Activated CD8-positive, alpha-beta memory T cell treated with anti-CD3 and anti-CD28 coated beads for 1 hour (primary cell): Measurements from ENCODE around the gene RAP1B.

Experiments used
- DNase-seq, 2 donors: peaks; one replicate each; pipeline ENCODE4 v3.0.0-alpha.2; 2020; ENCODE audit warnings: low read depth in 1 of 2; ENCODE audit errors: extremely low read depth in 1 of 2

Gene RAP1B

DNA sequence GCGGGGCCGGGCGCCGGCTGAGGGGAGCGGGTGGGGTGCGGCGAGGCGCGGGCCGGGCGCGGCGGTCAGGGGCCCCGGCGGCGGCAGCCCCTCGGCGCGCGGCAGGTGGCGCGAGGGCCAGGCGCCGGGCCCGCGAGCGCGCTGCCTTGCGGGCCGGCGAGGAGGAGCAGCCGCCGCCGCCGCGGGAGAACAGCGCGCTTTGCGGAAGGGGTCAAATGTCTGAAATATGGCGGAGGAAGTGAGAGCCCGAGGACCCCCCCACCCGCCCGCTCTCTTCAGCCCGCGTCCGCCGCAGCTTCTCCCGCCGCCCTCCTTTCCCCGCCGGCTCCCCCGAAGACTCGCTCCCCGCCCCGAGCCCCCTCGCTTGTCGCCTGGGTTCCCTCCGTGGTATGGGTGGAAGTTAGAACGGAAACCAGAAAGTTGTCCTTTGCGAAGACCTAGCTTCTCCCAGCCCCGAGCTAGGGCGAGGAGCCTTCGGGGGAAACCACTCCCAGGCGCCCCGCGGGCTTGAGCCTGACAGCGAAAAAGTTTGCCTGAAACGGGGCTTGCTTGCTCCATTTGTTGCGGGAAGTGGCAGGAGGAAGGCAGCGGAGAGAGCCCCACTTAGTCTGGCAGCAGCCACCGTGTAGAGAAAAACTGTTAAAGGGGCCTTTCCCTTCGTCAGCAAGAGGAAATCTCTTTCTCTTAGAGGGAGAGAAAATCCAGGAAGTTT, 551 bp downstream of the RAP1B start:
- DNase-seq: peak; percentile 20 to 24

DNA sequence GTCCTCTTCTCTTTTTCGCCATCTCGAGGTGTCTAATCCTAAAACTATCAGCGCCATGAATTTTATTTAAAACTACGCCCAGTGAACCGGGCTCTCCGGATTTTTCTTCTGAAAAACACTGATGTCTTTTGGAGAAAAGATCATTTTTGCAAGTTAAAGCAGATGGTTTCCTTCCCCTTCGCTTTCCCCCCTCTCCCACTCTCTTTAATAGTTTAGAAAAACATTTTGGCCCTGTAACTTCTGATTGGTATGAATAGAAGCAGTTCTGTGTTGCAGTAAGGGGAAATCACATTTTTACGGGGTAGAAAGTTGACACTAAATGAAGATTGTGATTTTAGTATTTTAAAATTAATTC, 1.1 kb downstream of the RAP1B start:
- DNase-seq: no peak

GRCh38 chr12:68612202-68612601, 1.5 kb downstream of the RAP1B start:
- DNase-seq: no peak

DNA sequence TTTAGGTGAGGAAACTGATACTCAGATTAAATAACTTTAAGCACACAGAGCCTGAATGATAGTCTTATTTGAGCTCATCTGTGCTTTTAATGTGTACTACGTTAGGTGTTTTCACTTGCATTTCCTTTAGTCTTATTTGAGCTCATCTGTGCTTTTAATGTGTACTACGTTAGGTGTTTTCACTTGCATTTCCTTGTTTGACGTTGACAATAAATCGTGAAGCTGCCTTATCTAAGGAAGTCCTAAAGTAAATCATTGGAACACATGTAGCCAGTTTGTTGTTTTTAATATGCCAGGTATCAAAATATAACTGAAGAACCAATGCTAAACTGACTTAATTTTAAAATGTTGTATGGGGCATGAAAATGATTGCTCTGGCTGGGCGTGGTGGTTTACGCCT, 2.0 kb downstream of the RAP1B start:
- DNase-seq: no peak

- DNase-seq: peak in 1 of 2 donors; percentile 17
Measured at GRCh38 chr12:68613209-68613904, 2.7 kb downstream of the RAP1B start.

DNA sequence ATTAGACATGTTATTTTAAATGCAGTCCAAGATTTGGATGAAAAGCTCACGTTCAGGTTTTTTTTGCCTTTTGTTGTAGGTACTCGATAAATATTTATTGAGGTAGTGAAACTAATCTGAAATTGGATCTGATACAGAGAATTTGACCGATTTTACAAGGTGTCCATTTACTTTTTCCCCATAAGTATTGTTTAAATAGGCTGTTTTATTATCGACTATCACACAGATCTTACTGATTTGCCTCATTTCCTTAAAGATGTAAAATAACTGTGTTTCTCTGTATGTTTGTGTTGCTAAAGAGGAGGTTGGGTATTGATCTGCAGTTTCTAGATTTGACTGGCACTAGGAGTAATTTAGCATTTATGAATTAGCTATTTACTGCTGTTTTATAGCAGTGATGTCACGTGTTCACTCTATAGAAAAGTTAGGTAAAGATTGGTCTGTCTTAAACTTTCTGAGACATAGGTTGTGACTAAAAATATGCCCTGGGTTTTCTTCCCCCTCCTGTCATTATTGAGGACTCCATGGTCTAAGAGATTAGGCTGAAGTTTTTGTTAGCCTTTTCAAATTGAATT, 3.5 kb downstream of the RAP1B start:
- DNase-seq: no peak

- DNase-seq: no peak
Measured at GRCh38 chr12:68614769-68615168, 4.1 kb downstream of the RAP1B start.

DNA sequence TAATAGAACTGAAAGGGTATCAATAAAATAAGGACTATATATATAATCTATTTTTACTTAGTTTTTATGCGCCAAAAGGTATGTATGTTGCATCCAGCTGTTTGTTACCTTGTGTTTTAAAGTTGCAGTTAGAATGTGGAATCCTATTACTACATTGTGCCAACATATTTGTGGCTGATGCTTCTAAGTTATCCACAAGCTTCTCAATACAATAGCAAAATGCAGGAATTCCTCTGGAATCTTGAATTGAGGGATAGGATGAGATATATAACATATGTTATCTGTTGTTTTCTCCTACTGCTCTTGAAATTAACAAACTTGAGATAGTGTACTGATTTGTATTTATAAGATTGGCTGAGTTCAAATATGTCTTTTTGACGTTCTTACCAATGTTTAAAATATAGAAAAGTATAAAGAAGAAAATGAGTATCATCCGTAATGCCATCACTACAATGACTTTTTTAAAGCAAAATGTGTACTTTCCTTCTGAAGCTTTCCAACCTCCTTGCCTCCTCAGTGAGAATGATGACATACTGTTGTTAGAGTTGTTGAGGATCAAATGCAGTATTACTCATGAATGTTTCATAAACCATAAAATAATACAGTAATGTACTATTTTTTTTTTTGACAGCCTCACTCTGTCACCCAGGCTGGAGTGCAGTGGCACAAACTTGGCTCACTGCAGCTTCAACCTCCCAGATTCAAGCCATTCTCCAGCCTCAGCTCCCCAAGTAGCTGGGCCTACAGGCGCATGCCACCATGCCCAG, 6.6 kb downstream of the RAP1B start:
- DNase-seq: no peak

- no peak for DNase-seq
Measured at GRCh38 chr12:68619541-68619940, 8.8 kb downstream of the RAP1B start.

GRCh38 chr12:68620519-68621471, 10.1 kb downstream of the RAP1B start:
- no peak for DNase-seq

GRCh38 chr12:68621472-68622081, 10.9 kb downstream of the RAP1B start:
- DNase-seq: no peak

GRCh38 chr12:68622250-68622649, 11.6 kb downstream of the RAP1B start:
- DNase-seq: no peak

- DNase-seq: no peak
Measured at GRCh38 chr12:68623059-68623458, 12.4 kb downstream of the RAP1B start.

DNA sequence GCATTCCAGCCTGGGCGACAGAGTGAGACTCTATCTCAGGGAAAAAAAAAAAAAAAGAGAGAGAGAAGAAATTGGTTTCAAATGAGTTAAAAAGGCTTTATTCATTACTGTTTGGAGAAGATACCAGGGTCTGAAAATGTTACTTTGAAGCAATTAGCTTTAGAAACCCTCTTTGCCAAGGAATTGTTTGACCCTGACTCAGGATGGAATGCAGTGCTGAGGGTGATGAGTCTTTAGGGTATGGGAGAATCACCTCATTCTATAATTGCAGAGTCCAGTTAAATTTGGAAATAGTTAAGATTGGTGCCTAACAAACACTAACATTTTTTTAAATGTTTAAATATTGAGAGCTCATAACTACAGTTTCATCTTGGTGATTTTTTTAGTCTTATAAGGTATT, 13.3 kb downstream of the RAP1B start:
- DNase-seq: no peak

GRCh38 chr12:68624933-68625332, 14.2 kb downstream of the RAP1B start:
- no peak for DNase-seq

- DNase-seq: no peak
Measured at GRCh38 chr12:68627673-68628319, 17.1 kb downstream of the RAP1B start.

DNA sequence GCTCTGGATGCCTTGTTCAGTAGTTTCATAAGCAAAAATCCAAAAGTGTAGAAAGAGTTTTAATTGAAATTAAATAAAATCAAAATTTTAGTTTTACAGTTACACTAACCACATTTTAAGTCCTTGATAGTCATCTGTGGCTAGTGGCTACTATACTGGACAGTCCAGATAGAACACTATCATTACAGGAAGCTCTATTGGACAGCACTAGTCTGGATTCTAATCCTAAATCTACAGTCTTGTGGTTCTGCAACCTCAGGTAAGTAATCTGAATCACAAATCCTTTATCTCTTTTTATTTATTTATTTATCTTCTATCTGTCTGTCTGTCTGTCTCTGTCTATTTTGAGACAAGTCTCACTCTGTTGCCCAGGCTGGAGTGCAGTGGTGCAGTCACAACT, 18.0 kb downstream of the RAP1B start:
- no peak for DNase-seq

- DNase-seq: no peak
Measured at GRCh38 chr12:68630050-68630449, 19.4 kb downstream of the RAP1B start.

DNA sequence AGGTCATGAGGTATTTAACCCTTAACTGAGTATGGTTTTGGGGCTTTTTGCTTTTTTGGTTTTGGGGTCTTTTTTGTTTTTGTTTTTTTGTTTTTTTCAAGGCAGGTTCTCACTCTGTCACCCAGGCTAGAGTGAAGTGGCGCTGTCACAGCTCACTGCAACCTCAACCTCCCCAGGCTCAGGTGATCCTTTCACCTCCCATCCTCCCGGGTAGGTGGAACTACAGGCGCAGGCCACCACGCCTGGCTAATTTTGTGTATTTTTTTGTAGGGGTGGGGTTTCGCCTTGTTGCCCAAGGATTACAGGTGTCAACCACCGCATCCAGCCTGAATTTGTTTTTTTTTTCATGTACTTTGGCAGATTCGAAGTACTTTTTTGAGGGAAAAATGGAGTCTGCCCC, 19.9 kb downstream of the RAP1B start:
- DNase-seq: no peak

- no peak for DNase-seq
Measured at GRCh38 chr12:68631227-68631626, 20.5 kb downstream of the RAP1B start.
